SK-N-SH treated with all-trans-retinoic acid at 6 μM for 48 hours (cell line): Measurements from ENCODE around the gene UBXN10.

Source experiments
- ARNTL ChIP-seq: fragments of 450-650 bp; formaldehyde crosslinking; IDR thresholded peaks from 2 replicates; pipeline ENCODE4 v1.5.0; 2020; ENCODE audit warnings: low read depth, mild to moderate bottlenecking, moderate library complexity, borderline replicate concordance
- CSDC2 ChIP-seq: fragments of 250-450 bp; sonication (Bioruptor Pico); IDR thresholded peaks from 2 replicates; pipeline ENCODE4 v1.5.0; 2020; ENCODE audit warnings: mild to moderate bottlenecking, moderate library complexity
- ESRRG ChIP-seq: fragments of 250-450 bp; sonication (Bioruptor Pico); IDR thresholded peaks from 2 replicates; pipeline ENCODE4 v1.6.1; 2021; ENCODE audit warnings: mild to moderate bottlenecking
- GLIS3 ChIP-seq: fragments of 250-450 bp; sonication (Bioruptor Pico); IDR thresholded peaks from 2 replicates; pipeline ENCODE4 v1.5.0; 2020; ENCODE audit warnings: mild to moderate bottlenecking, moderate library complexity
- OSR1 ChIP-seq: fragments of 250-450 bp; sonication (Bioruptor Pico); IDR thresholded peaks from 2 replicates; pipeline ENCODE4 v1.8.0; 2022; ENCODE audit warnings: moderate library complexity, mild to moderate bottlenecking, inconsistent platforms
- PPARA ChIP-seq: fragments of 250-450 bp; sonication (Bioruptor Pico); IDR thresholded peaks from 2 replicates; pipeline ENCODE4 v1.5.0; 2020; ENCODE audit warnings: mild to moderate bottlenecking, borderline replicate concordance
- RARB ChIP-seq: fragments of 250-450 bp; sonication (Bioruptor Pico); IDR thresholded peaks from 2 replicates; pipeline ENCODE4 v1.8.0; 2021; ENCODE audit warnings: mild to moderate bottlenecking, moderate library complexity
- TOX ChIP-seq: fragments of 250-450 bp; sonication (Bioruptor Pico); IDR thresholded peaks from 2 replicates; pipeline ENCODE4 v1.8.0; 2021; ENCODE audit warnings: mild to moderate bottlenecking, moderate library complexity, borderline replicate concordance
- ZC3H10 ChIP-seq: fragments of 250-450 bp; sonication (Bioruptor Pico); IDR thresholded peaks from 2 replicates; pipeline ENCODE4 v1.5.1; 2021; ENCODE audit warnings: mild to moderate bottlenecking, moderate library complexity
- ZFP3 ChIP-seq: fragments of 250-450 bp; sonication (Bioruptor Pico); IDR thresholded peaks from 2 replicates; pipeline ENCODE4 v1.5.0; 2020; ENCODE audit warnings: mild to moderate bottlenecking, moderate library complexity
- ZFP30 ChIP-seq: fragments of 450-650 bp; formaldehyde crosslinking; IDR thresholded peaks from 2 replicates; pipeline ENCODE4 v1.5.0; 2022; ENCODE audit warnings: mild to moderate bottlenecking, moderate library complexity
- ZNF565 ChIP-seq: fragments of 450-650 bp; formaldehyde crosslinking; conservative IDR thresholded peaks from 2 replicates; pipeline ENCODE4 v1.5.0; 2020; ENCODE audit warnings: low read depth, mild to moderate bottlenecking, moderate library complexity
- ZNF70 ChIP-seq: fragments of 450-650 bp; formaldehyde crosslinking; IDR thresholded peaks from 2 replicates; pipeline ENCODE4 v1.5.0; 2020; ENCODE audit warnings: mild to moderate bottlenecking, moderate library complexity
- TF ChIP-seq, protein P1 (sequence below): fragments of 250-450 bp; sonication (Bioruptor Pico); IDR thresholded peaks from 2 replicates; pipeline ENCODE4 v1.8.0; 2020; ENCODE audit warnings: mild to moderate bottlenecking, moderate library complexity, borderline replicate concordance

DNA sequence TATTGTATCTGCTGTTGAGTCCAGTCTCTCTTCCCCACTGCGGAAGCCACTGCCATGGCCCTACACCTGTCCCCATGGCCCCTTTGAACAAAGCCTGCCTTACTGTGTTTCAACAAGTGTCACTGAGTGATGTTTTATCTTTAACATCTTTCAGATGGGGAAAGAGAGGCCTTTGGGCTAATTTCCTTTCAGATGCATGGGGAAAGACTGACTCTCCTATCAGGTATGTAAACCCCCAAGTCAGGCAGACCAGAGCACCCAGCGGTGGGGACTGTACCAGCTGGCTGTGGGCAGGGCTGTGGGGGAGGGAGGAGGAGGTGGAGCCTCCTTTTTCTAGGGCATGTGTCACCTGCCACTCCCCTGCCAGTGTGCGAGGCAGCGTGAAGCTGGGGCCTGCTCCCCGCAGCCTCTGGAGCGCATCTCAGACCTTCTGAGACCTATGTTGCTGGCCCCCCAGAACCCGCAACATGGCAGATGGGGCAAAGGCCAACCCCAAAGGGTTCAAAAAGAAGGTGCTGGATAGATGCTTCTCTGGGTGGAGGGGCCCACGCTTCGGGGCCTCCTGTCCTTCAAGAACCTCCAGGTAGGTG lies 46.8 kb upstream of the UBXN10 start, which contains the start of gene PLA2G2F:
- no peak for TF ChIP-seq ZNF70
- no peak for TF ChIP-seq ZFP30 (CRISPR knock-in tag)
- TF ChIP-seq RARB = no peak
- TF ChIP-seq, protein P1, sequence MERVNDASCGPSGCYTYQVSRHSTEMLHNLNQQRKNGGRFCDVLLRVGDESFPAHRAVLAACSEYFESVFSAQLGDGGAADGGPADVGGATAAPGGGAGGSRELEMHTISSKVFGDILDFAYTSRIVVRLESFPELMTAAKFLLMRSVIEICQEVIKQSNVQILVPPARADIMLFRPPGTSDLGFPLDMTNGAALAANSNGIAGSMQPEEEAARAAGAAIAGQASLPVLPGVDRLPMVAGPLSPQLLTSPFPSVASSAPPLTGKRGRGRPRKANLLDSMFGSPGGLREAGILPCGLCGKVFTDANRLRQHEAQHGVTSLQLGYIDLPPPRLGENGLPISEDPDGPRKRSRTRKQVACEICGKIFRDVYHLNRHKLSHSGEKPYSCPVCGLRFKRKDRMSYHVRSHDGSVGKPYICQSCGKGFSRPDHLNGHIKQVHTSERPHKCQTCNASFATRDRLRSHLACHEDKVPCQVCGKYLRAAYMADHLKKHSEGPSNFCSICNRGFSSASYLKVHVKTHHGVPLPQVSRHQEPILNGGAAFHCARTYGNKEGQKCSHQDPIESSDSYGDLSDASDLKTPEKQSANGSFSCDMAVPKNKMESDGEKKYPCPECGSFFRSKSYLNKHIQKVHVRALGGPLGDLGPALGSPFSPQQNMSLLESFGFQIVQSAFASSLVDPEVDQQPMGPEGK (CRISPR knock-in tag) = no peak
- no peak for TF ChIP-seq ZC3H10 (CRISPR knock-in tag)
- TF ChIP-seq PPARA (CRISPR knock-in tag) = no peak
- no peak for TF ChIP-seq ZNF565 (CRISPR knock-in tag)
- no peak for TF ChIP-seq OSR1 (CRISPR knock-in tag)
- no peak for TF ChIP-seq ARNTL (CRISPR knock-in tag)
- TF ChIP-seq ZFP3 (CRISPR knock-in tag) = no peak
- TF ChIP-seq TOX (CRISPR knock-in tag) = no peak
- TF ChIP-seq ESRRG (CRISPR knock-in tag) = no peak
- TF ChIP-seq GLIS3 (CRISPR knock-in tag) = no peak
- TF ChIP-seq CSDC2 (CRISPR knock-in tag) = no peak
